DMS114 treated with DMSO at 0.1 percent for 48 hours (cell line): Measurements from ENCODE around the gene PRKN.

Experiments used
- DNase-seq: peaks from one replicate; lab custom pipeline; 2025; ENCODE audit not compliant: unreplicated experiment; lab: John Stamatoyannopoulos, UW

Gene PRKN

DNA sequence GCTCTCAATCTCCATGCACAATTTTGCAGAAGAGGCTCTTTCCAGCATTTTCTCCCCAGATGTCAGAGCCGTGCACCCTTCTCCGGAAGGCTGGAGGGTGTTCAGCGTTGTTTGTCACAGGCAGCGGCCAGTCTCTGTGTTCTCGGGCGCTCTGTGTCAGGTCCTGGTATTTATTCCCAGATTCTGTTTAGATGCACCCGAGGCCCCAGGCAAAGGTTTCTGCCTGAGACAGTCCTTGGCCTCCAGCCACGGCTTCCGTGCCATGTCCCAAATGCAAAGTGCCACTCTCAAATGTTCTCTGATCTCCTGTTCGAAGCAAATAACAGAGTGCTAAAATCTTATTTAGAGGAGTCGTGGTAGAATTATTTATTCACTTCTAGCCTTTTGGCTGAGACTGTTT is 1313.4 kb downstream of the PRKN start:
- no peak for DNase-seq

DNA sequence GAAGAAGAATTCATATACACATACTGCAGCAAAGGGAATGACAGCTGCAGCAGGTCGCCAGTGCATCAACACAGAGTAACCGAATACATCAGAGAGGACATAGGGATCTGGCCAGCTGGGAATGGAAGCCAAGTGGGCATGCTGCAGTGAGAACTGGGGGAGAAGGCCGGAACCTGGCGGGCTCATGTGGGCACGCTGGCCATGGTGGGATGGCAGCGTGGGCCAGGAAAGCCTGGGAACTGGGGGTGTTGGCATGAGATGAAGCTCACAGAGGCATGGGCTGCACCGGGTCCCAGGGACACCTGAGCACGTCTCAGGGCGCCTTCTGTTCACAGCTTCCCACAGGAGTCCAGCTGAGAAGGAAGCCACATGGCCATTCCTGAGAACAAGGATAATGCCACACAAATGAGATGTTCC is 1314.2 kb downstream of the PRKN start:
- DNase-seq: no peak

DNA sequence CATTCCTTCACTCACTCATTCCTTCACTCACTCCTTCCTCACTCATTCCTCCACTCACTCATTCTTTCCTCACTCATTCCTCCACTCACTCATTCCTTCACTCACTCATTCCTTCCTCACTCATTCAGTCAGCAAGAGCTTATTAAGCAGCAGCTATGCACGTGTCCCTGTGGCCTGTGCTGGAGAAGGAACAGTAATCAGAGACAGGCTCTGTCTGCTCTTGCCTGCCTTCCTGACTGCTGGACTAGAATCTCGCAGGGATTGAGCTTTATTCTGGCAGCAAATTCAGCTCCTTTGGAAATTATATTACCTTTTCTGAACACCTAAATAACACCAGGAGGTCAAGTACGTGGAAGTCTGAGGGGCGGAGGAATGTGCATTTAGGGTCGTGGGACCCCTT is 1314.8 kb downstream of the PRKN start:
- DNase-seq: no peak

DNA sequence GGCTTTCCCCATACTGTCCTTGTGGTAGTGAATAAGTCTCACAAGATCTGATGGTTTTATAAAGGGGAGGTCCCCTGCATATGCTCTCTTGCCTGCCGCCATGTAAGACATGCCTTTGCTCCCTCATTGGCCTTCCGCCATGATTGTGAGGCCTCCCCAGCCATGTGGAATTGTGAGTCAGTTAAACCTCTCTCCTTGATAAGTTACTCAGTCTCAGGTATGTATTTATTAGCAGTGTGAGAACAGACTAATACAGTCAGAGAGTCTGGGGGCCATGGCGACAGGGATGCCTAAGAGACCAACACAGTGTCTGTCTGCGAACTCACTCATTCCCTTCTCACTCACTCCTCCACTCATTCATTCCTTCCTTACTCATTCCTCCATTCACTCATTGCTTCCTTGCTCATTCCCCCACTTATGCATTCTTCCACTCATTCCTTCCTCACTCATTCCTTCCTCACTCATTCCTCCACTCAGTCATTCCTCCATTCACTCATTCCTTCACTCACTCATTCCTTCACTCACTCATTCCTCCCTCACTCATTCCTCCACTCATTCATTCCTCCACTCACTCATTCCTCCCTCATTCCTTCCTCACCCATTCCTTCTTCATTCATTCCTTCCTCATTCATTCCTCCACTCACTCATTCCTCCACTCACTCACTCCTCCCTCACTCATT is 1316.2 kb downstream of the PRKN start:
- no peak for DNase-seq

DNA sequence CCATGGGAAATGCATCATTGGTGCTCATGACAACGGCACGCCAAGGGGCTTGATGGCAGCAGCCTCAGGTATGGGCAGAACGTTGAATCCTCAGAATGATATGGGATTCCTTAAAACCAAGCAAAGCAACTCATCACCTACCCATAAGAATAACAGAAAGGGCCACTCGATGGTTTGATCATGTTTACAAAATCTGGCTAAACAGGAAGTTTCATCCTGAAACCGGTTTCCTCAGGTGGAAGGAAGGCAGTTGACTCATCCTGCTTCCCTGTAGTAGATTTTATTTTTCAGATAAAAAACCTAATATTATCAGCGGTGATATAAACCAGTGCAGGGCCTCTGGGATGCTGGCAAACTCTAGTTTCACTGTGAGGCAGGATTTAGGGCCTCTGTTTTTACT is 1316.8 kb downstream of the PRKN start:
- DNase-seq: no peak

DNA sequence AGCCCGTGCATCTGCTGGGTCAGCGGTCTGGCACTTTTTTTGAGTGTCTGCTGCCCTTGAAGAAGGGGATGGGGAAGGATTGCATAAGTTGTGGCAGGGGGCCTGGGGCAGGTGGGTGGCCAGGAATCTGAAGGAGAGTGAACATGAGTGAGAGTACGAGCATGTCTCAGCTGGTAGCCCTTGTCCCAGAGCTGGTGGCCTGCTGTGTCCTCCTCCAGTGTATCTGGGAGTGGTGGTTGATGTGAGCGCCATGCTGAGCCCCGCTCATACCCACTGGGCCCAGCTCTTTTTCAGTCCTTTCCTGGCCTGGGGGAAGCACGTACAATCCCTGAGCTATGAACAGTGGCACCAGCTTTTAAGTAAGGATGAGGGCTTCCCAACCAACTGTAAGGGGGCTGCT is 1317.5 kb downstream of the PRKN start:
- DNase-seq: no peak

DNA sequence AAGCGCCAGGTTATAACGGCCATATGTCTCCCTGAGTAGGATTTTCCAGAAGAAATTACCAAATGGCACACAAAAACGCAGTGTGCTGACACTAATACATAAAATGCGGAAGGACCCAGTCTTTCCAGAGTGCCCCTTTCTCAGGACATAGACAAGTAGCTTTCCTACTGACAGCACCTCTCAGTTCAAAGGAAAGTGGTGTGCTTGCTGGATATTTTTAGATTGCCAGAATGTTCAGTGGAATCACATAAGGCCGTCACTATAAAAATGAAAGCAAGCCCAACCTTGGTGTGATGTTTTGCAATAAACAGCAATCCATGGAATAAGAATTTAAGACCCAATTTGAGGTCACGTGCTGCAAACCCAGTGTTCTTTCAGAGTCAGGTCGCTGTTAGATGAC is 1318.2 kb downstream of the PRKN start:
- DNase-seq: no peak

DNA sequence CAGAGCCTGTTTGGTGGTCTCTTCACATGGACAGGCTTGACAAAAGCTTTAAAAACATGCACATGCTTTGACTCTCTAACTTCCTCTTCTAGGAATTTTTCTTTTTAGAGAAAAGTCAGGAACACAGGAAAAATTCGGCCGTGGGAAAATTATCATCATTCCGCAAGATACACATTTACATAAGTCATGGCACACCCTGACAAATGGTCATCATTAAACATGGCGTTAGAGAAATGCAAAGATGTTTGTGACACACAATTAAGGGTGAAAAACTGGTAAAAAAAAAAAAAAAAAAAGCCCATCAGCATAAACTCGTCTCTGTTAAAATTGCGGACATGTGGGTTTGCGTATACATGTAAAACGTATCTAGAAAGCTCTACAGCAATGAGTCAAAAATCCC is 1319.5 kb downstream of the PRKN start:
- no peak for DNase-seq

DNA sequence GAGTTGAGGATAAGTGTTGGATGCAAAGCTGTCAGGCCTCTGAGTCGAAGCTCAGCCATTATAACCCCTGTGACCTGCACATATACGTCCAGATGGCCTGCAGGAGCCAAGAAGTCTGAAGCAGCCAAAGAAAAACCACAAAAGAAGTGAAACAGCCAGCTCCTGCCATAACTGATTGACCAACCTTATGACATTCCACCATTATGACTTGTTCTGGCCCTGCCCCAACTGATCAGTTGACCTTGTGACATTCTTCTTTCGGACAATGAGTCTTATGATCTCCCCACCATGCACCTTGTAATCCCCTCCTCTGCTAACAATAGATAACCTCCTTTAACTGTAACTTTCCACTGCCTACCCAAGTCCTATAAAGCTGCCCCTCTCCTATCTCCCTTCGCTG is 1320.0 kb downstream of the PRKN start:
- no peak for DNase-seq

DNA sequence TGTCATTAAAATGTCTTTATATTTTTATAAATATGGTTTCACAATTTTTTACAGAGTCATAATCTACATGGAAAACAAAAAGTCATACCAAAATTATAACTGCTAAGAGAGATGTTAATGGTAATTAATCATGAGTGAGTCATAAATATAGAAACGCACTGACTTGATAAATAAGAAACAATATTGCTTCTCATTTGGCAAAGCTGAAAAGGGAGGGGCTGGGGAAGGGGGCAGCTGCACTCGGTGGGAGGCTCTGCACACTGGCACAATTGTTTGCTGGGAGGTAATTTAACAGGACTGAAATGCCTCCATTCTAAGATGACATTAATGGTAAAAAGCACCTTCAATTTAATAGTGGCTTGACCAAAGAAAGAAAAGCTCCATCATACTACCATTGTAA is 1320.5 kb downstream of the PRKN start:
- DNase-seq: no peak

DNA sequence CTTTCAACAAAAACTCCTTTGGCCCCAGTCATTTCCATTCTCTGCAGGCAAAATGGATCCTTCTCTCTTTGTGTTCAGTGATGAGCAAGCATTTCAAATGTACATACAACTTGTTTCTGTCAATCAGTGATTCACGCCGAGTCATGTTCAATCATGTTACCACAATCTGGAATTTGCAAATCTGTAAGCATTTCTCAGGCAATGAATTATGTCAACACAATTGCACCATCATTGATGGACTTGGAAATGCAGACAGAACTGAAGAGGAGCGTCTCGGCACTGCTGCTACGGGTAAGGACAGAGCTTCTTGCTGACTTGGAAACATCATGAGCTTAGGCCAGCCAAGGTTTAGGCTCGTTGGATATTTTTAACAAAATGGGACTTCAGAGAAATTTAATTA is 1320.9 kb downstream of the PRKN start:
- no peak for DNase-seq

DNA sequence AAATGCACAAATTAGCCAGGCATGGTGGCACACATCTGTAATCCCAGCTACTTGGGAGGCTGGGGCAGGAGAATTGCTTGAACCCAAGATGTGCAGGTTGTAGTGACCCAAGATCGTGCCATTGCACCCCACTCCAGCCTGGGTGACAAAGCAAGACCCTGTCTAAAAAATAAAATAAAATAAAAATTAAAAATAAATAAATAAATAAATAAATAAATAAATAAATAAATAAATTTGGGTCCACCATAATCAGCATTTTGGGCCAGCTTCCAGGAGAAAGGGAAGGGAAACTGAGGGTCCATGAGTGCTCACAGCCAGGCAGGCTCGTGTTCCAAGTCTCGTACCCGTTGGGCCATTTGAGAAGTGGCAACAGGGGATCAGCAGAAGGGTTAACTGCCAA is 1322.1 kb downstream of the PRKN start:
- DNase-seq: no peak

DNA sequence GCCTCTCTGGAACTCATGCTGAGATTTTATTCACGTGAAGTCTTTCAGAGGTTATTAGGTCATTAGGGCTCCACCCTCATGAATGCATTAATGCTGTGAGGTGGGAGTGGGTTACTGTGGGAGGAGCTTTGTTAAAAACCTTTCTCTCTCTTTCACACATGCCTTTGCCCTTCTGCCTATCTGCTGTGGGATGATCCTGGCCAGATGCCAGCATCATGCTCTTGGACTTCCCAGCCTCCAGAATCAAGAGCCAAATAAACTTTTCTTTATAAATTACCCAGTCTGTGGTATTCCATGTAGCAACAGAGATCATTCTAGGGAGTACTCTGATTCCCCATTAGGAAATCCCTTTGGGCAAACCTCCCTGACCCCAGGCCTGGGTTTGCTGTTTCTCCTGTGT is 1323.8 kb downstream of the PRKN start:
- no peak for DNase-seq

DNA sequence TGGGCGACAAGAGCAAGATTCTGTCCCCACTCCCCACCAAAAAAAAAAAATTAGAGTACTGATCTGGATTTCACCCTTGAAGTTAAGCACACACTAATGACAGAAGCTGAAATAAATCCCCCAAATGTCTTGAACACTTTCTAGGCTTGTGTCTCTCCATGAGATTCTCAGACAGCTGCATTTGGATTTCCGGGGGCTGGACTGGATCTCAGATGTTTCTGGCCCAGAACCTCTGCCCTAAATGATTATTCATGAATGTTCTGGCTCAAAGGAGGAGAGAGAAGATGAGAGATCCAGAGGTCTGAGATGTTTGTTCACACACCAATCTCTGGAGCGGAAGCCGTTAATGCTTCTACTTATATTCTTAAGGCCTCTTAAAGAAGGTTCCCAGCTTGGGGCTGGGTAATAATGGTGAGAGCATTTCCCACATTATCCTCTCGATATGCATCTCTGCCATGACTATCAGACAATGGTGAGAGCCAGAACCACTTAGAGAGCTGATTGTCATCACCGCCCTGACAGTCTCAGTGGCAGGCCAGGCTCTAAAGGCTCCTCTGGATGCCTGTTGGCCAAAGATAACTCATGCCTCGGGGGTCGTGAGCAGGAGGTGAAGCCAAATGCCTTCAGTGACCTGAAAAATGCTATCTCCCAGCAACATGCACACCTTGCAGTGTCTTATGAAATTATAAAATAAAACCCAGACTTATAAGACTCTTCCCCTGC is 1325.8 kb downstream of the PRKN start:
- DNase-seq: no peak

DNA sequence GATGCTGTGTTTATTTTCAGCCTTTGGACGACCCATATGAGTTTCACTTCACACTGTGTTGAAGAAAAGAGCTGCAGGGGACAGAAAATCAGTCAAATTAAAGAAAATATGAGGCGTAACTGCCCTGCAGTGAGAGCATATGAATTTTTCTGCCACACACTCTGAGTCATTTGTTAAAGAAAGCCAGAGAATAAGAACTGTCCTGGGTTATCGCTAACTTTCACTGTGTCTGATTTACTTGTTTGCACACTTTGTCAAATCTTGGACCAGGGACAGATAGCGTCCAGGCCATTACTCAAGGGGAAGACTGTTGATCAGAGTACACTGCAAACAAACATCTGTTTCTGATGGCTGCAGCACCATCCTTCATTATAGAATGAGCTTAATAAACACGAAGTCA is 1326.9 kb downstream of the PRKN start:
- no peak for DNase-seq

DNA sequence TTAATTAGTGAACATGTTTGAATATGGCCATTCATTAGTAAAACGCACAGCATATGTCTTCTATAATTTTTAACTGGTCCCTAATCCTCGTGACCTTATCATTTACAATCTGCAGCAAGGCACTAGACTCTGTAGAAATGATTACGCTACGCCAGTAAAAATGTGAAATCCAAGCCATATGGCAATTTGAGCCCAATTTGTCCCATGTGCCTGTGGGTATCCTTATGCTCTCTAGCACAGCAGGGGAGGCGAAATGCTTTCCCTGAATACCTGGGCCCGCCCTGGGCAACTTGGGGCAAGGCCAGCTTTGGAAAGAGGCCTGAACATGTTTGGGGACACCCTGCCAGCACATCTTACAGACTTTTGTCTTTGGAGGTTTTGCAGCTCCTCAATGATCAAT is 1331.0 kb downstream of the PRKN start:
- DNase-seq: no peak

DNA sequence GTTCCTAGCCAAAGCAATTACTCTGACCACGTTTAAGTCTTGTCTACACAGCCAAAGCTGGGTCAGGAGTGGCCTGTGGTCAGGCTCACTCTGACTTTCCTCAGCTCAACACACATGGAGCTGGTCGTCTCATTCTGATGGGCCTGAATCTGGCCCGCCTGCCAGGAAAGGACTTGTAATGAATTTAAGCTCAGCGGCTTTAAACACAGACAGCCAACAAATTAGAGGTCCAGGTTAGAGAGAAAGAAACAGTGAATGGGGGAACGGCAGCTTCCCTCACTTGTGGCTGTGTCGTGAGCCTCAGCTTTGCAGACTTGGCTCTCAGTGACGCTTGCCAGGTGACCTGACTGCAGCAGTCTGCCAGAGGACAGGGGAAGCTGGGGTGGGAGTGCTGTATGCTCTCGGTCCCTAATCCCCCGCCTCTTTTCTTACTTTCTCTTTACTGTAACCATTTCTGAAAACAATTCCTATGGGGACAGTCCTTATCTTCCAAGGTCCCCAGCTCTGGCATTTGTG is 1331.8 kb downstream of the PRKN start:
- no peak for DNase-seq

DNA sequence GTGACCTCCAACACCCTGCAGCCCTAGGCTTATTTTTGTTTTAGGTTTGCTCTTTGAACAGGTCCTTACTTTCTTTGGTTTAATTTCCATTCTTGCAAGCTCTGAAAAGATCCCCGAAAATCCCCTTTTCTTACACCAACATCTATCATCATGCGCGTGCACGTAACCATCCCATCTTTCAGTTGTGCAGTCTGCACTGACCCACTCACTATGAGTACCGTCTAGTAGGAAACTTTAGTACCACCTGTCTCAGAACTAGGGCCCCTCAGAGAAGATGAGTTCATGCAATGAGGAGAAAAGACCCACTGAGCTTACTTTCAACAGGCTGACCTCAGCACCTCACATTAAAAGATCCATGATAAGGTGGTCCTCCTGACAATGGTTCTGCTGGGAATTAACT is 1333.1 kb downstream of the PRKN start:
- DNase-seq: no peak

DNA sequence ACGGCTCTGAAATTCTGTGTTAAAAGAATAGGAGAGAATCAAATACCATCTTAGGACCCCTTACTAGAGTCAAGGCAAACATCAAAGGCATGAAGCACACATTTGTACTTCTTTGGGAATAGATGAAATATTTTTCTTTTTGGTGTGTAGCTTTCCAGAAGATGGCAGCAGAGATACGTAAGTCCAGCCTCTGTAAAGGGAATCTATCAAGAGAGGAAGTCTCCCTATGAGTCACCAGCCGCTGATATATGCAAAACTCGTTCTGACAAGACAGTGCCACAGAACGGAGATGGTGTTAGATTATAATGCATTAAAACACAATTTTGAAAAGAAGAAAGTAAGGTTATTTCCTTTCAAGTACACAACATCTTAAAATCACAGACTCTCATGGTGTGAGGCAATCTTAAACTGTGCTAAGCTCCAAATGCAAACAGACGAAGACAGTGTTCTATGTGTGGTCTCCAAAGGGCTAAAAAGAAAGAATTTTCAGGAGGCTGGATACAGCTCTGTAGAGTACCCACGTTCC is 1333.7 kb downstream of the PRKN start:
- DNase-seq: peak; percentile 44

DNA sequence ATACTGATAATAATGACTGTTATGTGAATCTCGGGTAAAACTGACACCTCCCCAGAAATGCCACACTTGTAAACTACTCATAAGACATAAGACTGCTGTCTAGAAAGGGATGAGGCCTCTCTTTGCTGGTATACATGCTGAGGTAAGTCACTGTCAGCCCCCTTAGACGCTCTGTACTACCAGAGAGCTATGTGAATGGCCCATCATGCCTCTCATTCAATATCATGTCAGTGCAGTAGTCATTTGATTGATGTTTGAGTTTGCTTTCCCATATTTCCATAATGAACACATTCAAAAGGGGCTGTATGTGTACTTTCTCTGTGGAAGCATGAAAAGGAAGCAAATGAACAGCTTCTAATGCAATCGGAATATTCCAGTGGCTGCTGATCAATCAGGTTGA is 1334.3 kb downstream of the PRKN start:
- DNase-seq: no peak

DNA sequence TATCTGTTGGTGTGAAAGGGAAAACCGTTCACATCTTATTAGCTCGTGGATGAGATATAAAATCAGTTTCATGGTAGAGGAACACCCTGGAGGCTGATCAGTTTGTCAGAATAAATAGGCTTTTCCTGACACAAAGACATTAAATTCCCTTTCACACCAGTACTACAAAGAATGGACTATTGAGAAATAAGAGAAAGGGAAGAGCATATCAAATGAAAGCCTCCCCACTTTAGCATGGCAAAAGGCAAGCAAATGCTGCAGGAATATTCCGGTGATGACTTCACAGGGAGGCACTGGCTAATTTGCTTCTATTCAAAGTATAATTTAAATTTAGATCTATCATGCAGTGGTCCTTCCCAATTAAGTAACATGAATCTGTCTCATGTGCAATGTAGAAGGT is 1337.8 kb downstream of the PRKN start:
- DNase-seq: no peak

DNA sequence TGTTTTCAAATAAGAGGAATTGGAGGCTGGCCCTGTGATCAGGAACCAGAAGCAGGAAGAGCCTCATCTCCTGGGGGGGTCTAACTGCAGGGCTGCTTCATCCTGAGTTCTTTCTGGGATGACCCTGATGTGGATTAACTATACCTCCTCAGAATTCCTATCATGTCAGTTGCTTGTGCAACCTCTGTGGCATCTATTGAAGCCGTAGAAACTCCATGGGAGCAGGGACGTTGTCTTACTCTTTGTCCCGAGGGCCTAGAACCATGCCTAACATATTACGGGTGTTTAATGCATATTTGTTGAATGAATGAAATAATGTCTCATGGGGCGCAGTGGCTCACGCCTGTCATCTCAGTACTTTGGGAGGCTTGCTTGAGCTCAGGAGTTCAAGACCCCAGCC is 1343.6 kb downstream of the PRKN start:
- DNase-seq: no peak
